ENCODE data around the gene SH3GL1.
"Not testable (repeated sequence)": the region's sequence is repeated elsewhere in the genome, so short reads cannot be mapped to it uniquely, and the experiment has no call there.

The SH3GL1 gene

GRCh38 chr19:4363571-4364304, 36.6 kb downstream of the SH3GL1 start:
- no peak for DNase-seq

- DNase-seq = no peak
Measured at GRCh38 chr19:4362831-4363545, 37.4 kb downstream of the SH3GL1 start.

GRCh38 chr19:4362101-4362828, 38.1 kb downstream of the SH3GL1 start:
- no peak for DNase-seq

DNA sequence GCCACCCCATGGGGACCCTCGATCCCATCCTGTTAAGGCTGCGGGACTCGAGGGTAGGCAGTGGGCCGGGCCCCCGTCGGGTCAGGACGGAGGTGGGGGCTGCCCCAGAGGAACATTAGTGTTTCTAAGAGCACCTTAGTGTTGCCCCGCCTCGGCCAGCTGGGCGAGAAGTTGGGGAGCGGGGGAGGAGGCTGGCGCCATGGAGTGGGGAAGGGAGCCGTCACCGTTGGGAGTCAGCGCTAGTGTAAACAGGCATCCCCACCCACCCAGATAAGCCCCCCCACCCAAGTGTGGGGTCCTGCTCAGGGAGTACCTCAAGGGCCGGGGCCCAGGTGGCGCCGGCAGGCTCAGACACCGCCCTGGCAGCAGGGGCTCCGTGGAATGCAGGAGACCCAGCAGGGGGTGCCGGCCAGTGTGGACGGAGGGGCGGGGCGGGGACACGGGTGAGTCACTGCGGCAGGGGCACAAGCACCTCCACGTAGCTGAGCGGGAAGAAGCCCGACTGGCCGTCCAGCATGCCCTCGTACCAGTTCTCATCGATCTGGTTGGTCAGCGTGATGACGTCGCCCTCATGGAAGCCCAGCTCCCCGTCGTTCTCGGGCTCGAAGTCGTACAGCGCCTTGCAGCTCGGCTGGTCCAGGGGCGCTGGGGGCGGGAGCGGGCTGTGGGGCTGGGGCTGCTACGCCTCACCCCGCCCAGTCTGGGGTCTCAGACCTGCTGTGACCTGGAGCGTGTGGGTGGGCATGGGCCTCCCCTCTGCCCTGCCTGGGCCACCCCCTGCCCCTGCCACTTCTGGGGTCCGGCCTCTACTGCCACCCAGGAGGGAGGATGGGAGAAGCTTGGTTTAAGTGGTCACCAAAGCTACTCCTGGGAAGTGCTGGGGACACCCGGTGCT, 38.9 kb downstream of the SH3GL1 start:
- DNase-seq = no peak

GRCh38 chr19:4360641-4361151, 39.7 kb downstream of the SH3GL1 start:
- DNase-seq = peak; percentile 49

- no peak for DNase-seq
Measured at GRCh38 chr19:4360081-4360569, 40.2 kb downstream of the SH3GL1 start.

GRCh38 chr19:4359627-4360000, 40.7 kb downstream of the SH3GL1 start:
- no peak for DNase-seq

- DNase-seq = no peak
Measured at GRCh38 chr19:4358709-4359626, 41.4 kb downstream of the SH3GL1 start.

DNA sequence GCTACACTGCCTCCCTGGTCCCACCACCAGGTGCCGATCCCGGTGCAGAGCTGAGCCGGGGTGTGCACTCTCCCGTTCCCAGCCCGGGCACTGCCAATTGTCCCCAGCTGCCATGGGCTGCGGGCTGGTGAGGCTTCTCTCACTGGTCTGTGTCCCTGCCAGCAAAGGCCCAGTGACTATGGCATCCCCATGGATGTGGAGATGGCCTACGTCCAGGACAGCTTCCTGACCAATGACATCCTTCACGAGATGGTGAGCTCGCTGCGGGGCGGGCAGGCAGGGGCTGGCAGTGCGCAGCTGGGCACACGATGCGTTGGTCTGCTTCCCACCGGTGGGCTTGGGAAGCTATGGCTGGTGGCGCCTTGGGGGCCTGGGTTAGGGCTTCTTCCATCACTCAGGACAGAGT, 42.4 kb downstream of the SH3GL1 start:
- no peak for DNase-seq

GRCh38 chr19:4357095-4357797, 43.1 kb downstream of the SH3GL1 start:
- DNase-seq = no peak

GRCh38 chr19:4354897-4355296, 45.5 kb downstream of the SH3GL1 start:
- DNase-seq = no peak

GRCh38 chr19:4354282-4354681, 46.1 kb downstream of the SH3GL1 start:
- DNase-seq = no peak

GRCh38 chr19:4352701-4353121, 47.6 kb downstream of the SH3GL1 start:
- DNase-seq = no peak

DNA sequence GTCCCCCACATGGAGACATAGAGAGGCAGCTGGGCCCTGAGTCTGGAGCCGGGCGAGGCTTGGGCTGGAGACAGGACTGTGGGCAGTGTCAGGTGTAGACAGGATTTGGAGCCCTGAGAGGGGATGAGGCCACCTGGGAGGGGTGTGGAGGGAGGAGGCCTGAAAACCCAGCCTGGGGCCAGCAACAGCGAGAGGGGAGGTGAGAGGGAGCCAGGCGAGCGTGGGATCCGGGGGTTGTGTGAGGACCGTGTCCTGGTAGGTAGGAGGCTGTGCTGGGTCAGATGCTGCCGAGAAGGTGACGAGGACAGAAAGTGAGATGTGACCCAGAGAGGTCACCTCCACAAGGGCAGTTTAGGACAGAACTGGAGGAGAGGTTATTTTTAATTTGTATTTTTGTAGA, 49.6 kb downstream of the SH3GL1 start:
- DNase-seq = no peak

GRCh38 chr19:4350111-4350510, 50.2 kb downstream of the SH3GL1 start:
- no peak for DNase-seq

- DNase-seq = not testable (repeated sequence)
Measured at GRCh38 chr19:4349225-4349624, 51.1 kb downstream of the SH3GL1 start.

- no peak for DNase-seq
Measured at GRCh38 chr19:4347521-4347920, 52.8 kb downstream of the SH3GL1 start.

GRCh38 chr19:4346020-4346383, 54.3 kb downstream of the SH3GL1 start:
- no peak for DNase-seq

DNA sequence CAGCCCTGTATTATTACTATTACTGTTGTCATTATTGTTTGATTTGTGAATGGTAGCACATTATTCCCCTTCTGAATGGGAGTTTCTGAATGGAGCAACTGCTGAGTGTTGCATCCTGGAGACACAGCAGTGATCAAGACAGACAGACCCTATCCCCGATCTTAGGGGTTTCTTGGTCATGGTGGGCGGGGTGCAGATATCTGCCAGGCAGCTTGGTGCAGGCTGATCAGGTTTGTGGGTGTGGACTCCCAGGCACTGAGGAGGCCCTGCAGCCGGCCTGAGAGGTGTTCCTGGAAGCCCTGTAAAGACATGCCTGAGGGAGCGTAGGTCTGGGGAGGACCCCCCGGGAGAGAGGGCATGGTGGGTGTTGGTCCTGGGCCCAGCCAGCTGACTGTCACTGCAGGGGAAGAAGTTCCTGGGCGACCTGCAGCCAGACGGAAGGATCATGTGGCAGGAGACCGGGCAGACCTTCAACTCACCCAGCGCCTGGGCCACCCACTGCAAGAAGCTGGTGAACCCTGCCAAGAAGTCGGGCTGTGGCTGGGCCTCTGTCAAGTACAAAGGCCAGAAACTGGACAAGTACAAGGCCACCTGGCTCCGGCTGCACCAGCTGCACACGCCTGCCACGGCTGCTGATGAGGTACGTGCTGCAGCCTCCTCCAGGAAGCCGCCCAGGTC, 54.9 kb downstream of the SH3GL1 start:
- DNase-seq = no peak
